Mesenchymal stem cell (in vitro differentiated cells and primary cell): ENCODE measurements around the gene ZNF25.

Experiments
- DNase-seq: peaks from one replicate; pipeline ENCODE4 v3.0.0-alpha.2; 2013
- H2AFZ ChIP-seq: one replicate; pipeline ENCODE4 v1.6.1; 2013; ENCODE audit warnings: low read depth, mild to moderate bottlenecking, control low read depth, inconsistent platforms, low read length, moderate library complexity
- H2AK5ac ChIP-seq: 2 replicates; pipeline ENCODE4 v1.6.1; 2013; ENCODE audit warnings: low read length, moderate library complexity, mild to moderate bottlenecking, inconsistent platforms; ENCODE audit not compliant: severe bottlenecking
- H2BK120ac ChIP-seq: one replicate; pipeline ENCODE4 v1.6.1; 2013; ENCODE audit warnings: low read depth, mild to moderate bottlenecking, inconsistent platforms, low read length, moderate library complexity
- H2BK12ac ChIP-seq, 2 experiments: one replicate each; pipeline ENCODE4 v1.6.1; 2013; ENCODE audit warnings: inconsistent platforms in 2 of 2, low read length in 2 of 2, mild to moderate bottlenecking in 2 of 2, moderate library complexity in 2 of 2, control low read depth in 1 of 2
- H2BK15ac ChIP-seq: one replicate; pipeline ENCODE4 v1.6.1; 2013; ENCODE audit warnings: mild to moderate bottlenecking, low read depth, inconsistent platforms; ENCODE audit not compliant: poor library complexity, severe bottlenecking
- H2BK5ac ChIP-seq: 2 replicates; pipeline ENCODE4 v1.6.1; 2013; ENCODE audit warnings: low read depth, mild to moderate bottlenecking, low read length, control low read depth, inconsistent platforms; ENCODE audit not compliant: poor library complexity, severe bottlenecking
- H3K14ac ChIP-seq, 2 experiments: one replicate each; pipeline ENCODE4 v1.6.1; 2013; ENCODE audit warnings: inconsistent platforms in 2 of 2, low read length in 2 of 2, control low read depth in 1 of 2, mild to moderate bottlenecking in 1 of 2, moderate library complexity in 1 of 2
- H3K18ac ChIP-seq, 2 experiments: one replicate each; pipeline ENCODE4 v1.6.1; 2013; ENCODE audit warnings: inconsistent platforms in 2 of 2, low read length in 2 of 2, control low read depth in 1 of 2, low read depth in 1 of 2, mild to moderate bottlenecking in 1 of 2
- H3K23ac ChIP-seq, 2 experiments: one replicate each; pipeline ENCODE4 v1.6.1; 2013; ENCODE audit warnings: inconsistent platforms in 2 of 2, low read length in 2 of 2, mild to moderate bottlenecking in 2 of 2, moderate library complexity in 2 of 2, control low read depth in 1 of 2
- H3K27ac ChIP-seq: 2 replicates; pipeline ENCODE4 v1.5.1; 2013; ENCODE audit warnings: mild to moderate bottlenecking, moderate library complexity, low read length, control low read depth, inconsistent platforms; ENCODE audit not compliant: poor library complexity, severe bottlenecking
- H3K27me3 ChIP-seq, 2 experiments: 2 replicates each; pipeline versions ENCODE4 v1.6.1 to v1.7.0; 2013; ENCODE audit warnings: low read length in 2 of 2, mild to moderate bottlenecking in 2 of 2, moderate library complexity in 2 of 2, control low read depth in 1 of 2, inconsistent platforms in 1 of 2; ENCODE audit not compliant: control insufficient read depth in 1 of 2, insufficient read depth in 1 of 2
- H3K36me3 ChIP-seq, 2 experiments: 2 replicates each; pipeline versions ENCODE4 v1.6.1 to v1.7.0; 2013; ENCODE audit warnings: low read length in 2 of 2, control low read depth in 1 of 2, inconsistent platforms in 1 of 2, low read depth in 1 of 2, mild to moderate bottlenecking in 1 of 2; ENCODE audit not compliant: insufficient read depth in 2 of 2, control insufficient read depth in 1 of 2
- H3K4ac ChIP-seq, 2 experiments: one replicate each; pipeline ENCODE4 v1.6.1; 2013; ENCODE audit warnings: inconsistent platforms in 2 of 2, low read length in 2 of 2, mild to moderate bottlenecking in 2 of 2, moderate library complexity in 2 of 2, control low read depth in 1 of 2, low read depth in 1 of 2
- H3K4me1 ChIP-seq: 2 replicates; pipeline ENCODE4 v1.6.1; 2013; ENCODE audit warnings: low read depth, low read length, control low read depth; ENCODE audit not compliant: control insufficient read depth, insufficient read depth
- H3K4me2 ChIP-seq: 2 replicates; pipeline ENCODE4 v1.6.1; 2013; ENCODE audit warnings: low read length, mild to moderate bottlenecking, inconsistent platforms; ENCODE audit not compliant: poor library complexity, severe bottlenecking
- H3K4me3 ChIP-seq, 2 experiments: 2 replicates each; pipeline versions ENCODE4 v1.5.1 to v1.7.0; 2013; ENCODE audit warnings: low read length in 2 of 2, mild to moderate bottlenecking in 2 of 2, control low read depth in 1 of 2, low read depth in 1 of 2; ENCODE audit not compliant: insufficient read depth in 1 of 2
- H3K79me1 ChIP-seq: replicated peaks from 2 replicates; pipeline ENCODE4 v1.6.1; 2013; ENCODE audit warnings: mild to moderate bottlenecking, control low read depth, low read length, inconsistent platforms; ENCODE audit not compliant: poor library complexity, severe bottlenecking
- H3K9ac ChIP-seq: 2 replicates; pipeline ENCODE4 v1.7.0; 2013; ENCODE audit warnings: mild to moderate bottlenecking, low read length, moderate library complexity
- H3K9me3 ChIP-seq: 2 replicates; pipeline ENCODE4 v1.7.0; 2013; ENCODE audit warnings: mild to moderate bottlenecking, low read length; ENCODE audit not compliant: control insufficient read depth
- H4K8ac ChIP-seq: one replicate; pipeline ENCODE4 v1.6.1; 2013; ENCODE audit warnings: inconsistent platforms, mild to moderate bottlenecking, low read length, moderate library complexity
- H4K91ac ChIP-seq: one replicate; pipeline ENCODE4 v1.6.1; 2013; ENCODE audit warnings: mild to moderate bottlenecking, low read length, inconsistent platforms
- whole genome bisulfite sequencing: methylation state at CpG from one replicate; pipeline ENCODE4 v1.1.7; 2013; ENCODE audit warnings: mixed read lengths; 5-methylcytosine and 5-hydroxymethylcytosine counted together

ZNF25 gene

DNA sequence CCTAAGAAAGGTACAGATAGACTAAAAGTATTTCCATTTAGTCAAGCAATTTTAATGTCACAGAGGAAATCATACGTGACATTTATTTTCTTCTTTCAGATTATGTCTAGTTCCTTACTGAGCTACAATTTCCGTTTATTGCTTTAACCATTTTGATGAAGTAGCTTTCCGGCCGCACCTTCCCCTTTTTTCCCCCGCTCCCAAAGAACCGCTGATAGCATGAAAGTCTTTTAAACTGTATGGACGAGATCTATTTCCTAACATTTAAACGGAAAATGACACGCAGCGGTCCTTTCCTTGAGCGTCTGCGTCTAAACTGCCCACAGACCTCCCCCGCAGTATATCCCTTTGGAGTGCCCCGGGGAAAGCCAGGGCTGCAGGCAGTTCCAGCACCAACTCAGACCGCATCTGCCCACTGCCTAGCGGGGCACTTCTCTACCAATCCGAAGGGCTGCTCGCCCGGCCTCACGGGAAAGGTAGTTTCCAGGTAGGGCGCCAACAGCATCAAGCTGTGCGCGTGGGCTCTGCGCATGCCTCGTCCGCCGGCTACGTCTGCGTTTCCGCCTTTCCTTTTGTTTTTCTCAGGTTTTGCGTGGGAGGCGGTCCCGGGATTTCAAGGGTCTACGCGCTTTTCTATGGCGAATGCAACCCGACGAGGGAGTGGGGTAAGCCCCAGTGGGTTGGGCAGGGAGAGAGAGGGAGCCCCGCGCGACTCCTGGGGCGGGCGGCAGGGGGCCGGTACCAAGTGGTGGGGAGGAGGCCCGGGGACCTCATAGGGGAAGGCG is 33.9 kb upstream of the ZNF25 start, which contains the start of gene ZNF33A:
ZNF33A (plus strand) TSS at position 557 of the 785 bp plus-strand sequence. CDS start 1,667 bp downstream, outside the sequence.
- Histone ChIP-seq H4K8ac (peak within 1 kb of the TSS; percentile 87), H3K23ac (no peak within 1 kb of the TSS), H2AK5ac (no peak within 1 kb of the TSS), H2BK12ac (no peak within 1 kb of the TSS), H3K27ac (peak within 1 kb of the TSS; percentile 82), H3K36me3 (peaks cover 9 to 12% of the 10 kb centered on the region in 2 experiments), H2AFZ (peak within 1 kb of the TSS; percentile 99), H3K9ac (peak within 1 kb of the TSS; percentile 94), H3K4me2 (peak within 1 kb of the TSS; percentile 95), H3K18ac (peak within 1 kb of the TSS; percentile 38 to 88), H3K14ac (peak within 1 kb of the TSS in 1 of 2 experiments; percentile 65), H3K27me3 (no peaks in the 10 kb centered on the region), H2BK15ac (peak within 1 kb of the TSS; percentile 60), H3K9me3 (no peaks in the 10 kb centered on the region), H3K4ac (peak within 1 kb of the TSS; percentile 13 to 79), H3K4me1 (peaks cover 3% of the 10 kb centered on the region), H4K91ac (peak within 1 kb of the TSS; percentile 19), H2BK5ac (peak within 1 kb of the TSS; percentile 39), H2BK120ac (peak within 1 kb of the TSS; percentile 85), H3K79me1 (peaks cover 10% of the 10 kb centered on the region), H3K4me3 (peak within 1 kb of the TSS; percentile 65 to 94)
- no peak for DNase-seq
- under 1% methylated on average over 46 of the region's 46 CpGs for WGBS

DNA sequence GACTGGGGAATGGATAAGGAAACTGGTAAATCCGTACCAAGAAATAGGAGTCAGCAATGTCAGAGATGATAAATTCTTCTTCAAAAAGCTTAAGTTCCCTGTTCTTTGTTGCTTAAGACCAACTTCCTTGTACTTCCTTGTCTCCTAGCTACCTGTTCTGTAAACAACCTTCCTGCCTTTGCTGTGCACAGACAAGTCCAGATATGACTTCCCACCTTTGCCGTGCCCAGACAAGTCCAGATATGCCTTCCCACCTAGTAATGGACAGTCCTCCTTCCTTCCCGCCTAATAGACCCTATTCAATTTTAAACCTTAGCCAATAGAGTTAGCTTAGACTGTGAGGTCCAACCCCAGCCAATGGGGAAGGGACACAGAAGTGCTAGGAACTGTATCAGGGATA is 31.5 kb upstream of the ZNF25 start:
- Histone ChIP-seq H3K36me3 (no peaks in the 10 kb centered on the region), H2BK12ac (no peak overlapping the region), H3K79me1 (peaks cover 3% of the 10 kb centered on the region), H3K14ac (no peak overlapping the region), H3K18ac (no peak overlapping the region), H2AFZ (no peak overlapping the region), H2AK5ac (no peak overlapping the region), H3K4me3 (no peak overlapping the region), H3K4ac (no peak overlapping the region), H3K4me1 (peaks cover 2% of the 10 kb centered on the region), H3K23ac (no peak overlapping the region), H3K27ac (no peak overlapping the region), H4K8ac (no peak overlapping the region), H3K4me2 (no peak overlapping the region), H2BK15ac (no peak overlapping the region), H3K9ac (no peak overlapping the region), H3K9me3 (no peaks in the 10 kb centered on the region), H2BK120ac (no peak overlapping the region), H3K27me3 (no peaks in the 10 kb centered on the region), H2BK5ac (no peak overlapping the region), H4K91ac (no peak overlapping the region)
- 89% methylated on average over 3 of the region's 3 CpGs for WGBS
- DNase-seq, result no peak

DNA sequence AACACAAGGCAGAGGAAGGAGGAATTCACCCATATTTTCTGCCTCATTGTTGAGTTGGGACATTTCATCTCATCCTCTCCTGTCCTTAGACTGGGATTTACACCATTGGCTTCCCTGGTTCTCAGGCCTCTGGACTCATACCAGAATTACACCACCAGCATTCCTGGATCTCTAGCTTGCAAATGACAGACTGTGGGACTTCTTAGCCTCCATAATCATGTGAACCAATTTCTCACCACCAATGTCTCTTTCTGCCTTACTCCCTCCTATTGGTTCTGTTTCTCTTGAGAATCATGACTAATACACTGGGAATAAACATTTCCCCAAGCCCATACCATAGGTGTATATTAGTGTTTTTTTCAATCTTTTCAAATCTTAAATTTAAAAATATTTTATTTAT is 31.1 kb upstream of the ZNF25 start:
- H3K36me3 ChIP-seq, result no peaks in the 10 kb centered on the region
- no peak overlapping the region for H4K8ac ChIP-seq
- no peak overlapping the region for H2BK12ac ChIP-seq
- H3K4me2 ChIP-seq, result no peak overlapping the region
- H3K79me1 ChIP-seq, result peaks cover 2% of the 10 kb centered on the region
- H3K9ac ChIP-seq, result no peak overlapping the region
- H2BK15ac ChIP-seq, result no peak overlapping the region
- H3K27me3 ChIP-seq, result no peaks in the 10 kb centered on the region
- H3K18ac ChIP-seq, result no peak overlapping the region
- no peak overlapping the region for H2BK5ac ChIP-seq
- no peak overlapping the region for H2AK5ac ChIP-seq
- H3K27ac ChIP-seq, result no peak overlapping the region
- no peak overlapping the region for H2BK120ac ChIP-seq
- no peak overlapping the region for H3K4ac ChIP-seq
- H3K4me1 ChIP-seq, result peaks cover 2% of the 10 kb centered on the region
- no peak overlapping the region for H4K91ac ChIP-seq
- H3K9me3 ChIP-seq, result no peaks in the 10 kb centered on the region
- H3K23ac ChIP-seq, result no peak overlapping the region
- H3K14ac ChIP-seq, result no peak overlapping the region
- H2AFZ ChIP-seq, result no peak overlapping the region
- H3K4me3 ChIP-seq, result no peak overlapping the region
- peak; percentile 25 for DNase-seq

DNA sequence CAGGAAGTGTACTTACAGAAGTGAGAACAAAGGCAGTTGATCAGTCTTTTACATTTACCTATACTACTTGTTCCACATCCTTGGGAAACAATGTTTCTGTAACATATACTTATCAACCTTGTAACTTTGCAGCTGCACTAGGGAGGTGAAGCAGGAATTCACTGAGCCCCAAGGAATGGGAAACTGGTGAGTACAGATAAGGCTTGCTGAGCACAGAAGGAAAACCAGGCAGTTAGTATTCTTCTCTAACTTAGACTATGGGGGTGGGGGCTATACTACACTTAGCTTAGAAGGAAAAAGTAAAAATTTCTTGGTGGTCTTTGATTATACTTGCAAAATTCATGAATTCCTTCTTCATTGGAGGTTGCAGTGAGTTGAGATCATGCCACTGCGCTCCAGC is 27.1 kb upstream of the ZNF25 start:
- Histone ChIP-seq H3K23ac (no peak overlapping the region), H3K4me2 (no peak overlapping the region), H3K4me1 (no peaks in the 10 kb centered on the region), H2AK5ac (no peak overlapping the region), H3K18ac (no peak overlapping the region), H3K4me3 (no peak overlapping the region), H3K9me3 (no peaks in the 10 kb centered on the region), H2BK120ac (no peak overlapping the region), H3K27ac (no peak overlapping the region), H4K8ac (no peak overlapping the region), H4K91ac (no peak overlapping the region), H3K79me1 (no peaks in the 10 kb centered on the region), H2AFZ (no peak overlapping the region), H3K9ac (no peak overlapping the region), H3K36me3 (no peaks in the 10 kb centered on the region), H3K4ac (no peak overlapping the region), H3K27me3 (no peaks in the 10 kb centered on the region), H2BK12ac (no peak overlapping the region), H2BK15ac (no peak overlapping the region), H2BK5ac (no peak overlapping the region), H3K14ac (no peak overlapping the region)
- DNase-seq, result no peak
- 100% methylated on average over 1 of the region's 1 CpG for WGBS
